Measurements from ENCODE around the gene TMEM178B. TPM values are rescaled to one million over a fixed set of nuclear protein-coding genes. Genes with fewer than 3 reads are reported as not detected.

The TMEM178B gene
- polyA plus RNA-seq, 1 donor (not counting 4 experiments of a cell fraction or from before 2014, with no cell fraction given), result not detected

- Histone ChIP-seq H3K36me3 (ENCODE audit: control insufficient read depth in 2 of 2, extremely low read depth in 1 of 2, insufficient read depth in 2 of 2, low read length in 2 of 2) (no peaks in the 10 kb centered on the region), H3K9ac (ENCODE audit: control insufficient read depth, extremely low read depth, insufficient read depth, low read length) (no peak overlapping the region), H3K9me3 (ENCODE audit: control insufficient read depth, low read depth, low read length) (no peaks in the 10 kb centered on the region), H2AFZ (ENCODE audit: control insufficient read depth, low read length) (no peak overlapping the region), H3K4me3 (ENCODE audit: control insufficient read depth in 2 of 3, extremely low read depth in 1 of 3, insufficient read depth in 2 of 3, low read depth in 1 of 3, low read length in 3 of 3) (no peak overlapping the region), H3K4me2 (ENCODE audit: control insufficient read depth, extremely low read depth, insufficient read depth, low read depth, low read length) (no peak overlapping the region), H3K79me2 (ENCODE audit: control insufficient read depth, insufficient read depth, low read length) (no peaks in the 10 kb centered on the region), H3K9me1 (ENCODE audit: control insufficient read depth, extremely low read depth, insufficient read depth, low read length) (no peaks in the 10 kb centered on the region), H3K27me3 (ENCODE audit: control insufficient read depth, extremely low read depth, insufficient read depth, low read length) (no peaks in the 10 kb centered on the region), H3K4me1 (ENCODE audit: control insufficient read depth, extremely low read depth, insufficient read depth, low read length) (no peaks in the 10 kb centered on the region), H4K20me1 (ENCODE audit: control insufficient read depth, extremely low read depth, insufficient read depth, low read length) (no peaks in the 10 kb centered on the region), H3K27ac (ENCODE audit: control insufficient read depth, insufficient read depth, low read length) (no peak overlapping the region)
- TF ChIP-seq CTCF (optimal IDR thresholded peaks at IDR 0.05 in 1 of 3, IDR thresholded peaks at IDR 0.05 in 1 of 3, conservative IDR thresholded peaks at IDR 0.05 in 1 of 3; ENCODE audit: extremely low read depth in 1 of 3, insufficient read depth in 2 of 3, low read length in 3 of 3), result no peak
- TF ChIP-seq EZH2 (IDR thresholded peaks at IDR 0.05; ENCODE audit: low read length), result no peak
- FAIRE-seq (no peak), DNase-seq (ENCODE audit: low read depth, low spot score) (no peak)
- dilution Hi-C loops (cut with MboI; ENCODE audit: extremely low pct_ligation_motif_present, low sequenced_read_pairs), result no loop called here
These were observed 408.1 kb downstream of the TMEM178B start for GRCh38 chr7:141481971-141482370.

GRCh38 chr7:141483044-141483443 is 409.2 kb downstream of the TMEM178B start:
- DNase-seq (ENCODE audit: low read depth, low spot score) (no peak), FAIRE-seq (no peak)
- no peaks in the 10 kb centered on the region for H3K9me3 ChIP-seq (ENCODE audit: control insufficient read depth, low read depth, low read length)
- H3K36me3 ChIP-seq (ENCODE audit: control insufficient read depth in 2 of 2, extremely low read depth in 1 of 2, insufficient read depth in 2 of 2, low read length in 2 of 2), result no peaks in the 10 kb centered on the region
- H3K27ac ChIP-seq (ENCODE audit: control insufficient read depth, insufficient read depth, low read length), result no peak overlapping the region
- no peak overlapping the region for H3K4me3 ChIP-seq (ENCODE audit: control insufficient read depth in 2 of 3, extremely low read depth in 1 of 3, insufficient read depth in 2 of 3, low read depth in 1 of 3, low read length in 3 of 3)
- H3K9ac ChIP-seq (ENCODE audit: control insufficient read depth, extremely low read depth, insufficient read depth, low read length), result no peak overlapping the region
- no peaks in the 10 kb centered on the region for H4K20me1 ChIP-seq (ENCODE audit: control insufficient read depth, extremely low read depth, insufficient read depth, low read length)
- H3K27me3 ChIP-seq (ENCODE audit: control insufficient read depth, extremely low read depth, insufficient read depth, low read length), result no peaks in the 10 kb centered on the region
- TF ChIP-seq EZH2 (IDR thresholded peaks at IDR 0.05; ENCODE audit: low read length) (no peak), CTCF (optimal IDR thresholded peaks at IDR 0.05 in 1 of 3, IDR thresholded peaks at IDR 0.05 in 1 of 3, conservative IDR thresholded peaks at IDR 0.05 in 1 of 3; ENCODE audit: extremely low read depth in 1 of 3, insufficient read depth in 2 of 3, low read length in 3 of 3) (no peak)
- H2AFZ ChIP-seq (ENCODE audit: control insufficient read depth, low read length), result no peak overlapping the region
- no peaks in the 10 kb centered on the region for H3K79me2 ChIP-seq (ENCODE audit: control insufficient read depth, insufficient read depth, low read length)
- dilution Hi-C loops (cut with MboI; ENCODE audit: extremely low pct_ligation_motif_present, low sequenced_read_pairs), result no loop called here
- no peaks in the 10 kb centered on the region for H3K4me1 ChIP-seq (ENCODE audit: control insufficient read depth, extremely low read depth, insufficient read depth, low read length)
- H3K4me2 ChIP-seq (ENCODE audit: control insufficient read depth, extremely low read depth, insufficient read depth, low read depth, low read length), result no peak overlapping the region
- H3K9me1 ChIP-seq (ENCODE audit: control insufficient read depth, extremely low read depth, insufficient read depth, low read length), result no peaks in the 10 kb centered on the region
